Frontal cortex (tissue), 4 donors: Measurements from ENCODE around the gene MYO1F. TPM values are rescaled to one million over a fixed set of nuclear protein-coding genes. Genes with fewer than 3 reads are reported as not detected.
"Not testable (repeated sequence)": the region's sequence is repeated elsewhere in the genome, so short reads cannot be mapped to it uniquely, and the experiment has no call there.

Experiments used
- DNase-seq, 2 donors: peaks; one replicate each; pipeline ENCODE4 v3.0.0; 2012; ENCODE audit warnings: low spot score in 2 of 2
- FAIRE-seq: peaks from 2 replicates; lab custom pipeline; 2012; peaks lifted over from hg19 to GRCh38; lab: Jason Lieb, UNC
- total RNA-seq: library from RNA; depleted of rRNA; stranded (reverse); fragments of >200 nt; gene quantifications from one replicate; pipeline ENCODE4 v1.2.3, GENCODE V29; 2014
- donor health status: control.
- donor health status: control.
- donor health status: control.

Gene MYO1F
- total RNA-seq, 1 donor from 2014 or later = 1.6 TPM

GRCh38 chr19:8569066-8569771 lies 8.0 kb downstream of the MYO1F start:
- FAIRE-seq (no peak), DNase-seq (no peak)

DNA sequence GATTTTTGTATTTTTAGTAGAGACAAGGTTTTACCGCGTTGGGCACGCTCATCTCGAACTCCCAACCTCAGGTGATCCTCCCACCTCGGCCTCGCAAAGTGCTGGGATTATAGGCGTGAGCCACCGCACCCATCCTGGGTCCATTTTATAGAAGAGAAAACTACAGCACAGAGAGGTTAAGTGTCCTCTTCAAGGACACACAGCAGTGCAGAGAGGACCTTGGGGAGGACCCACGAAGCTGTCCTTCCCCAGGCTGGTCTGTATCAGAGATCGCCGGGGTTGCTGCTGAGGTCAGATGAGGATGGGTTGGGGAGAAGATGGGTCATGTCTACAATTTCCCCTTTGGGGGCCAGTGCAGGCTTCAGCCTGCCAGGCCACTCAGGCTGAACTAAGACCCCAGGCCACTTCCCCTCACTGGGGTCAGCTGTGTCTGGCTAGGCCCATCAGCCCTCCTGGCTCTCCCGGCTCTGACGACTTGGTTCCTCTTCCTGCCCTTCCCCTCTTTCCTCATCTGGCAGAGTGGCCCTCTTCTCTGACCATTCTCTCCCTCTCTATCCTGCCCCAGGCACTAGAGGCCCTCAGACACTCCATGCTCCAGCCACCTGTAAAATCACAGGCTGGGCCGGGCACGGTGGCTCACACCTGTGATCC lies 9.6 kb downstream of the MYO1F start:
- DNase-seq = no peak
- FAIRE-seq = no peak

DNA sequence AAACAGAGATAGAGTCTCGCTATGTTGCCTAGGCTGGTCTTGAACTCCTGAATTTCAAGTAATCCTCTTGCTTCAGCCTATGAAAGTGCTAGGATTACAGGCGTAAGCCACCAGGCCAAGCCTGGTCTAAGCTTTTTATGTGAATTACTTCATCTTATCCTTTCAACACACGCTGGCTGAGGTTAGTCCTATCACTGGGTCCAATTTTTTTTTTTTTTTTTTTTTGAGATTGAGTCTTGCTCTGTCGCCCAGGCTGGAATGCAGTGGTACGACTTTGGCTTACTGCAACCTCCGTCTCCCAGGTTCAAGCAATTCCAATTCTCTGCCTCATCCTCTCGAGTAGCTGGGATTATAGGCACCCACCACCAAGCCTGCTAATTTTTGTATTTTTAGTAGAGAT lies 10.4 kb downstream of the MYO1F start:
- no peak for DNase-seq
- no peak for FAIRE-seq

DNA sequence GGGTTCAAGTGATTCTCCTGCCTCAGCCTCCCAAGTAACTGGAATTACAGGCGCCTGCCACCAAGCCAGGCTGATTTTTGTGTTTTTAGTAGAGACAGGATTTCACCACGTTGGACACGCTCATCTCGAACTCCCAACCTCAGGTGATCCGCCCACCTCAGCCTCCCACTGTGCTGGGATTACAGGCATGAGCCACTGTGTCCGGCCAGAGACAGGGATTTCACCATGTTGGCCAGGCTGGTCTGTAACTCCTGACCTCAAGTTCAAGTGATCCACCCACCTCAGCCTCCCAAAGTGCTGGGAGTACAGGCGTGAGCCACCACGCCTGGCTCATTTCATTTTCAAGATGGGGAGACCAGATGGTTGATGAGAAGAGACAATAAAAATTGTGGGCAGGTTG lies 12.4 kb downstream of the MYO1F start:
- DNase-seq, FAIRE-seq: not testable (repeated sequence)

GRCh38 chr19:8561075-8561764 lies 16.0 kb downstream of the MYO1F start:
- no peak for FAIRE-seq
- no peak for DNase-seq

- DNase-seq (no peak), FAIRE-seq (no peak)
These were observed 18.9 kb downstream of the MYO1F start for GRCh38 chr19:8558325-8558724.

GRCh38 chr19:8557642-8558238 lies 19.5 kb downstream of the MYO1F start:
- FAIRE-seq (no peak), DNase-seq (no peak)

GRCh38 chr19:8553729-8554128 lies 23.5 kb downstream of the MYO1F start:
- FAIRE-seq, DNase-seq: not testable (repeated sequence)

DNA sequence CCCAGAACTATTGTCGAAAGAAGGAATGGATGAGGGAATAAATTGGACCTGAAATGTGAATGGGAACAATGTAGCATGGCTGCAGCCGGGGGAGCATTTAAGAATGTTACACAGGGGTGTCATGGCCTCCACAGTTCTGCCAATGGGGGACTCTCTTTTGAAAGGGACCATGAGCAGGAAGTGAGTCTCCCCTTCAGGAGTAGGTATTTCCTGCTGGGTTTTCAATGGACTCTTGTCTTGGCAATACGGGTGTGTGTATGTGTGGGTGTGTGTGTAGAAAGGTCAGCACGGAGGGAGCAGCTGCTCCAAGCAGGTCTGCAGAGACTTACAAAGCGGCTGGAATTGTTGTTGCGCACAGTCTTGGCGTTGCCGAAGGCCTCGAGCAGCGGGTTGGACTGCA lies 24.4 kb downstream of the MYO1F start:
- FAIRE-seq = no peak
- DNase-seq = no peak

- DNase-seq (no peak), FAIRE-seq (no peak)
These were observed 27.2 kb downstream of the MYO1F start for GRCh38 chr19:8550070-8550469.

DNA sequence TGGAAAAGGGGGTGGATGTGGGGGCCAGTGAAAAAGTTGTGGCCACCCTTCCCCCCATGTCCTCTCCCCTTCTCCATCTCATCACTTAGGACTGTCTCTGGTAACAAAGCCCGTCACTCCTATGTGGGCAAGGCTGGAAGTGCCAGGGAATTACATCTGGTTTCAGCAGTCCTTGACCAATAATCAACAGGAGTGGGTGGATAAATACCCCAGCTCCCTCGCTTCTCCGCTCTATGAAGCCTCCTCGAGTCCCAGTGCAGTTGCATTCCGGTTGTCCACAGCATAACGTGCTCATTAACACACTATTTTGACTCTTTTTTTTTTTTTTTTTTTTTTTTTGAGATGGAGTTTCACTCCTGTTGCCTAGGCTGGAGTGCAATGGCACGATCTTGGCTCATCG lies 31.5 kb downstream of the MYO1F start:
- no peak for FAIRE-seq
- DNase-seq = no peak

GRCh38 chr19:8544168-8544567 lies 33.1 kb downstream of the MYO1F start:
- DNase-seq = no peak
- FAIRE-seq = no peak

DNA sequence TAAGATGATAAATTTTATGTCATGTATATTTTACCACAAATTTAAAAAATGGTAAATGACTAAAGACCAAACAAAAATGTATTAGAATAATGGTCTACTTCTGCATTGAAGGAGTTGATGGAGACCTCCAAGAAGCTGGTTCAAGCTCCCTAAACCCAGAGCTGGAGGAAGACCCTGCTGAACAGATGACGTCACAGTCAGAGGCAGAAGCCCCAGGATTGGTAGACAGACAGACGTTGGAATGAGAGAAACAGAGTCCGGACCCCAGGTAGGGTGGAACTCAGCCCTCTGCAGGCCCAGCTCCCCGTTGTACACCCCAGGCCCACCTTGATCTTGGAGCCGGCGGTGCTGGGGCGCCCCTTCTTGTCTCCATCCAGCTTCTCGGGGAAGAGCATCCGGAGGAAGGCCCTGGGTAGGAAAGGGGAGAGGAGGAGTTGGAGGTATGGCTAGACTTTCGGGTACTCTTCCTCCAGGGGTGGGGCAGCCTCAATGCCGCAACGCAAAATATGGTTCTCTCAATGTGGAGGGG lies 37.6 kb downstream of the MYO1F start:
- FAIRE-seq (no peak), DNase-seq (no peak)

- FAIRE-seq = no peak
- no peak for DNase-seq
These were observed 40.1 kb downstream of the MYO1F start for GRCh38 chr19:8537099-8537498.

GRCh38 chr19:8536282-8536681 lies 41.0 kb downstream of the MYO1F start:
- no peak for DNase-seq
- no peak for FAIRE-seq

- DNase-seq (no peak), FAIRE-seq (no peak)
These were observed 45.0 kb downstream of the MYO1F start for GRCh38 chr19:8532225-8532624.

DNA sequence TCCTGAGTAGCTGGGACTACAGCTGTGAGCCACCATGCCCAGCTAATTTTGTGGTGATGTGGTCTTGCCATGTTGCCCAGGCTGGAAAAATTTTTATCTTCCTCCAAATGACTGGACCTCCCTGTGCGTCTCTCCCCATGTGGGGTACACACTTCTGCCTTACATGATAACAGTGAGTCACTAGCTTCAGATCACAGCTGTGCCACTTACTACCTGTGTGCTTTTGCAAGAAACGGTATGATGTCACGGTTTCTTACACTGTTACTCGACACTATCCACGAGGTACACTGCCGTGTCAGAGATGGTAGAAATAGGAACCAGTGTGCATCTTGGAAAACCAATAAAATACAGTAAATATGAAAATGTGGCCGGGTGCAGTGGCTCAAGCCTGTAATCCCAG lies 45.8 kb downstream of the MYO1F start:
- no peak for DNase-seq
- FAIRE-seq = no peak

DNA sequence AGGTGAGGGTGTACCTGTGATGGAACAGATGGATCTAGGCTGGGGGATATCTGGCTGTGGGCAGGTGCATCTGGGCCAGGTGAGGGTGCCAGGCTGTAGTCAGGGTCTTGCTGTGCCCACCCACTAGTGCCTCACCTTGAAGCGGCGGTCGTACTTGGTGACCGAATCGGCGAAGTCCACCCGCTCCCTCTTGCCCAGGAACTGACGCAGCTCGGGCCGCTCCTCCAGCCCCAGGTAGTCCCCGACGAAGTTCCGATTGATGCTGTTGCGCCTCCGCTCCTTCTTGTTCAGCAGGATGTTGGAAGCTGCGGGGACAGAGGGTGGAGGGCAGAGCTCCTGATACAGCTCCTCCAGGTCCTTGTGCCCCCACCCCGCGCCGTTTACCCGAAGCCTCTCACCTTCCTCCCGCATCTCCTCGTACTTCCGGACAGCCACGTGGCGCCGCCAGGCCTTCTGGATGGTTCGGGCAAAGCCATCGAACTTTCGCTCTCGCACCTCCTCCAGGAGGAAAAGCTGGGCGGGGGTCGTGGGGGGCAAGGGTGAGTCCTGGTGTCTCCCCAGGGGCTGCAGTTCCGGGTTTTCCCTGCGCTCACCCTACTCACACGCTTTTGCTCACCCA lies 47.1 kb downstream of the MYO1F start:
- DNase-seq (no peak), FAIRE-seq (no peak)

GRCh38 chr19:8529369-8530006 lies 47.8 kb downstream of the MYO1F start:
- FAIRE-seq (no peak), DNase-seq (no peak)

- FAIRE-seq (no peak), DNase-seq (no peak)
These were observed 48.7 kb downstream of the MYO1F start for GRCh38 chr19:8528500-8528899.
